Sigmoid colon (tissue), 7 donors: ENCODE measurements around the gene DUT. TPM values are rescaled to one million over a fixed set of nuclear protein-coding genes. Genes with fewer than 3 reads are reported as not detected.

ENCODE experiments used
- DNase-seq: peaks from one replicate; pipeline ENCODE4 v3.0.0-alpha.2; 2019
- H3K27ac ChIP-seq, 4 donors: fragments of 200-600 bp; sonication (generic); one replicate each; pipeline ENCODE4 v1.5.1; 2016 to 2019; ENCODE audit warnings: mild to moderate bottlenecking in 1 of 4
- H3K27me3 ChIP-seq, 3 donors: fragments of 200-600 bp; sonication (generic); one replicate each; pipeline ENCODE4 v1.5.1; 2019; ENCODE audit warnings: mild to moderate bottlenecking in 1 of 3
- H3K36me3 ChIP-seq, 4 donors: fragments of 200-600 bp; sonication (generic); one replicate each; pipeline ENCODE4 v1.5.1; 2016 to 2019
- H3K4me1 ChIP-seq, 4 donors: fragments of 200-600 bp; sonication (generic); one replicate each; pipeline ENCODE4 v1.5.1; 2017 to 2019
- H3K4me3 ChIP-seq, 4 donors: fragments of 200-600 bp; sonication (generic); one replicate each; pipeline ENCODE4 v1.5.1; 2017 to 2019; ENCODE audit warnings: mild to moderate bottlenecking in 2 of 4, moderate library complexity in 1 of 4
- H3K9me3 ChIP-seq, 4 donors: fragments of 200-600 bp in 3 of 4; sonication (generic) in 3 of 4; one replicate each; pipeline versions ENCODE4 v1.5.1 to v1.6.1; 2013 to 2019
- EP300 ChIP-seq, 4 donors: sonication (generic); formaldehyde crosslinking; IDR thresholded peaks; one replicate each; pipeline ENCODE4 v1.6.1; 2017; ENCODE audit warnings: antibody characterized with exemption in 4 of 4
- POLR2A ChIP-seq, 2 donors: fragments of 450-650 bp; IDR thresholded peaks; one replicate each; pipeline ENCODE4 v1.6.1; 2016; ENCODE audit warnings: antibody characterized with exemption in 2 of 2, mild to moderate bottlenecking in 2 of 2, moderate library complexity in 2 of 2
- POLR2AphosphoS5 ChIP-seq, 4 donors: sonication (generic); formaldehyde crosslinking; IDR thresholded peaks; one replicate each; pipeline ENCODE4 v1.6.1; 2017; ENCODE audit warnings: antibody characterized with exemption in 4 of 4
- WGBS, 2 donors: extraction: QIAGEN DNeasy Blood & Tissue Kit; methylation state at CpG; one replicate each; pipeline ENCODE4 v1.1.7; 2013; 5-methylcytosine and 5-hydroxymethylcytosine counted together
- intact Hi-C: fragments of 100-400 bp; cut with DNase I; formaldehyde crosslinking; loops from one replicate; pipeline ENCODE4 v1.15.1; 2023
- polyA plus RNA-seq, 3 donors: library from polyadenylated mRNA; stranded (reverse); fragments of 200-250 nt; gene quantifications; one replicate each; pipeline ENCODE4 v1.2.3, GENCODE V29; 2013
- total RNA-seq, 4 donors: library from RNA; depleted of rRNA; stranded (reverse); fragments of >200 nt; gene quantifications; one replicate each; pipeline ENCODE4 v1.1.0, GENCODE V29; 2016
- TF ChIP-seq, protein P1 (sequence below), 4 experiments: fragments of 450-650 bp in 3 of 4; fragments of 200-600 bp in 1 of 4; IDR thresholded peaks; one replicate each; pipeline ENCODE4 v1.5.1; 2016 to 2019; ENCODE audit warnings: antibody characterized with exemption in 4 of 4, mild to moderate bottlenecking in 3 of 4, moderate library complexity in 2 of 4
- donor health status: healthy with polysubstance abuse.
- donor health status: Bipolar disorder and iron deficiency.
- donor health status: healthy.

The DUT gene
- total and polyA plus RNA-seq, 7 donors, result 42.6 to 109 (median 91.1) TPM

DNA sequence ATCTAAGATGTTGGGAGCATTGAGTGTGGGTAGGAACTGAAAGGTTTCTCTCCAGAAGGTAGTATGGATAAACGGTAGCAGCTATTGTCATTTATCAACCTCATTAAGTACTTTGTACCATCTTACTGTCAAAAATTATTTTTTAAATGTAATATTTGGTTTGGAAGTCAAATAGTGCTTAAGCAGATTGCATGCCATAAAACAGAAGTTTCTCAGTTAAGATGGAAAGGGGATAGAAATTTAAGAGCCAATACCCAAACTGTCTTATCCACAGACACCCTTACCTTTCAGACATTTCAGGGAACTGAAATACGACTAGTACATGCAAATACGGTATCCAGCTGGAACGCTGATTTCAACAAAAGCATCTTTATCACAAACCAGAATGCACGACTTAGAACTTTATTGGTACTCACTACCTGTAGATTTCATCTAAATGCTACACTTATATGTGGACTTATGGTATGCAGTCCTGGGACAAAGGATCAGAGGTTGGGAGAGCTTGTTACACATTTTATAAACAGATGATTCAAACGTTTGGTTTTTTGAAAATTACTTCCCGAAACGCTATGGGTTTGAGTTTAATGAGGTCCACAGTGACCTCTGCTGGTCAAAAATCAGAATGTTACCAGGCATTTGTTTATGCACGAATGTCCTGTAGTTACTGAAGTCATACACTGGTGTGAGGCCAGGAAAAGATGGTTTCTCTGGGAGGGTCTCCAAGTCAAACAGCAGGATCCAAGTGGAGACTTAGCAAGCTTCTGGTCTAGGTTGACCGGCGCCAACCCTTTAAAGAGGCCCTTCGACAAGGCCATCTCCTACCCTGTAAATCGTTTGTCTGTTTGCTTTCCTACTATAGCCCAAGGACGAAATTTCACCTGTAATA, 45.7 kb upstream of the DUT start:
- intact Hi-C loops, result loop anchor here (5.0 kb wide), 1 partner anchor 1088 kb away; no protein-coding TSS in a partner anchor
- Histone ChIP-seq H3K4me3 (peak overlapping the region in 2 of 4 donors; percentile 12 to 26), H3K27me3 (no peaks in the 10 kb centered on the region), H3K36me3 (no peaks in the 10 kb centered on the region), H3K27ac (no peak overlapping the region), H3K9me3 (no peaks in the 10 kb centered on the region), H3K4me1 (peaks cover 0 to 17% (median 13%) of the 10 kb centered on the region in 4 donors)
- TF ChIP-seq, protein P1, sequence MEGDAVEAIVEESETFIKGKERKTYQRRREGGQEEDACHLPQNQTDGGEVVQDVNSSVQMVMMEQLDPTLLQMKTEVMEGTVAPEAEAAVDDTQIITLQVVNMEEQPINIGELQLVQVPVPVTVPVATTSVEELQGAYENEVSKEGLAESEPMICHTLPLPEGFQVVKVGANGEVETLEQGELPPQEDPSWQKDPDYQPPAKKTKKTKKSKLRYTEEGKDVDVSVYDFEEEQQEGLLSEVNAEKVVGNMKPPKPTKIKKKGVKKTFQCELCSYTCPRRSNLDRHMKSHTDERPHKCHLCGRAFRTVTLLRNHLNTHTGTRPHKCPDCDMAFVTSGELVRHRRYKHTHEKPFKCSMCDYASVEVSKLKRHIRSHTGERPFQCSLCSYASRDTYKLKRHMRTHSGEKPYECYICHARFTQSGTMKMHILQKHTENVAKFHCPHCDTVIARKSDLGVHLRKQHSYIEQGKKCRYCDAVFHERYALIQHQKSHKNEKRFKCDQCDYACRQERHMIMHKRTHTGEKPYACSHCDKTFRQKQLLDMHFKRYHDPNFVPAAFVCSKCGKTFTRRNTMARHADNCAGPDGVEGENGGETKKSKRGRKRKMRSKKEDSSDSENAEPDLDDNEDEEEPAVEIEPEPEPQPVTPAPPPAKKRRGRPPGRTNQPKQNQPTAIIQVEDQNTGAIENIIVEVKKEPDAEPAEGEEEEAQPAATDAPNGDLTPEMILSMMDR (IDR thresholded peaks at IDR 0.05), result peak; percentile 35 to 71 (median 63)
- TF ChIP-seq EP300 (IDR thresholded peaks at IDR 0.05) (no peak), POLR2A (IDR thresholded peaks at IDR 0.05) (no peak), POLR2AphosphoS5 (IDR thresholded peaks at IDR 0.05) (peak in 1 of 4 donors; percentile 6)
- 5 to 26% methylated on average over 14 of the region's 14 CpGs for WGBS, 2 donors
- DNase-seq, result peak; percentile 64

DNA sequence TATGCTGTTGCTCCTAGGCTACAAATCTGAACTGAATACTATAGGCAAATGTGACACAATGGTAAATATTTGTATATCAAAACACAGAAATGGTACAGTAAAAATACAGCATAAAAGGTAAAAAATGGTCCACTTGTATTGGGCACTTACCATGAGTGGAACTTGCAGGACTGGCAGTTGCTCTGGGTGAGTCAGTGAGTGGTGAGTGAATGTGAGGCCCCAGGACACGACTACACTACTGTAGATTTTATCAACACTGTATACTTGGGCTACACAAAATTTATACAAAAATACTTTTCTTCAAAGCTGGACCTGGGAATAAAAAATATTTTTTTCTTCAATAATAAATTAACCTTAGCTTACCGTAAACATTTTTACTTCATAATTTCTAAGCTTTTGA, 41.6 kb upstream of the DUT start:
- 84 to 87% methylated on average over 2 of the region's 2 CpGs for WGBS, 2 donors
- Histone ChIP-seq H3K27ac (no peak overlapping the region), H3K36me3 (no peaks in the 10 kb centered on the region), H3K27me3 (no peaks in the 10 kb centered on the region), H3K4me1 (peaks cover 0 to 5% (median 4%) of the 10 kb centered on the region in 4 donors), H3K4me3 (no peak overlapping the region), H3K9me3 (no peaks in the 10 kb centered on the region)
- intact Hi-C loops, result loop anchor here (5.0 kb wide), 1 partner anchor 1092 kb away; no protein-coding TSS in a partner anchor
- DNase-seq, result no peak
- TF ChIP-seq POLR2AphosphoS5 (IDR thresholded peaks at IDR 0.05) (no peak), POLR2A (IDR thresholded peaks at IDR 0.05) (no peak), EP300 (IDR thresholded peaks at IDR 0.05) (no peak)
- TF ChIP-seq, protein P1 (IDR thresholded peaks at IDR 0.05), result no peak

- intact Hi-C loops, result no loop called here
- no peaks in the 10 kb centered on the region for H3K4me1 ChIP-seq
- TF ChIP-seq POLR2AphosphoS5 (IDR thresholded peaks at IDR 0.05), result no peak
- no peak for TF ChIP-seq EP300 (IDR thresholded peaks at IDR 0.05)
- TF ChIP-seq, protein P1 (IDR thresholded peaks at IDR 0.05), result no peak
- no peak for TF ChIP-seq POLR2A (IDR thresholded peaks at IDR 0.05)
- H3K9me3 ChIP-seq, result no peaks in the 10 kb centered on the region
- no peak overlapping the region for H3K27ac ChIP-seq
- H3K36me3 ChIP-seq, result no peaks in the 10 kb centered on the region
- no peak for DNase-seq
- H3K4me3 ChIP-seq, result no peak overlapping the region
- no peaks in the 10 kb centered on the region for H3K27me3 ChIP-seq
- WGBS, 2 donors, result 77 to 91% methylated on average over 4 of the region's 4 CpGs
Observed at GRCh38 chr15:48292458-48292857, 38.8 kb upstream of the DUT start.

GRCh38 chr15:48297668-48298067, 33.6 kb upstream of the DUT start:
- H3K4me1 ChIP-seq, result no peaks in the 10 kb centered on the region
- H3K4me3 ChIP-seq, result no peak overlapping the region
- H3K36me3 ChIP-seq, result no peaks in the 10 kb centered on the region
- no peak overlapping the region for H3K27ac ChIP-seq
- 90 to 94% methylated on average over 2 of the region's 2 CpGs for WGBS, 2 donors
- intact Hi-C loops, result no loop called here
- no peak for DNase-seq
- no peaks in the 10 kb centered on the region for H3K9me3 ChIP-seq
- TF ChIP-seq, protein P1 (IDR thresholded peaks at IDR 0.05), result no peak
- TF ChIP-seq POLR2A (IDR thresholded peaks at IDR 0.05) (no peak), POLR2AphosphoS5 (IDR thresholded peaks at IDR 0.05) (no peak), EP300 (IDR thresholded peaks at IDR 0.05) (no peak)
- H3K27me3 ChIP-seq, result no peaks in the 10 kb centered on the region
